HG02763 (cell line): Measurements from ENCODE around the gene ASTN2.

Experiments
- ATAC-seq: cut with Tn5 transposase; IDR thresholded peaks from one replicate; pipeline ENCODE4 v1.9.1; 2021; ENCODE audit warnings: mild to moderate bottlenecking, moderate library complexity; ENCODE audit not compliant: unreplicated experiment

The ASTN2 gene

GRCh38 chr9:116451500-116452115, 963.2 kb downstream of the ASTN2 start:
- ATAC-seq, result no peak

- ATAC-seq, result peak; percentile 83
Measured at GRCh38 chr9:116450378-116451139, 964.3 kb downstream of the ASTN2 start.

DNA sequence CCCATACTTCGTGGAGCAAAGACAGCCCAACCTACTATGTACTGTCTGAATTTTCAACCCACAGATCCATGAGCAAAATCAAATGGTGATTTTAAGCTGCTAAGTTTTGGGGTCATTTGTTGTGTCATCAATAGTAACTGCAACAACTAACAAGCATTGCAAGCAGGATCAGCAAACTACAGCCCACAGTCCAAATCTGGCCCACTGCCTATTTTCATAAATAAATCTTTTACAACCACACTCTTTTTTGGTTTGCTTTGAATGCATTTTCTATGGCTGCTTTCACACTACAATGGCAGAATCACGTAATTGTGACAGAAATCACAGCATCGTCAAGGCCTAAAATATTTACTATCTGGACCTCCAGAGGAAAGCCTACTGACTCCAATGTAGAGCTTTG, 964.9 kb downstream of the ASTN2 start:
- no peak for ATAC-seq

DNA sequence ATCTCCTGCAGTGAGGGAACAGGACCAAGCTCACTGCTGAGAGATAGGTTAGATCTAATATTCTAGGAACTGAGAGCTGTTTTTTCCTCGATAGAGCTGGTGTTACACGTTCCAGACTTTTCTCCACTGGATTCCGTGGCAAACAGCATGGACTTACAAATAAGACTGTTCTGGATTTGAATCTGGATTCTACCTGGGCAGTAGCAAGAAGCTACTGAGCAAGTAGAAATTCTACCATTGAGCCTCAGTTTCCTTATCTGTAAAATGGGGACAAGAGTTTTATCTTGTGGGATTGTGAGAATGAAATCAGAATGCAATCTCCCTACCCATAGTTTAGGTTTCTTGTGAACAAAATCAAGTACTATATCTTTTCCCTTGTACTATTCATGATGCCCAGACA, 966.4 kb downstream of the ASTN2 start:
- ATAC-seq, result no peak

DNA sequence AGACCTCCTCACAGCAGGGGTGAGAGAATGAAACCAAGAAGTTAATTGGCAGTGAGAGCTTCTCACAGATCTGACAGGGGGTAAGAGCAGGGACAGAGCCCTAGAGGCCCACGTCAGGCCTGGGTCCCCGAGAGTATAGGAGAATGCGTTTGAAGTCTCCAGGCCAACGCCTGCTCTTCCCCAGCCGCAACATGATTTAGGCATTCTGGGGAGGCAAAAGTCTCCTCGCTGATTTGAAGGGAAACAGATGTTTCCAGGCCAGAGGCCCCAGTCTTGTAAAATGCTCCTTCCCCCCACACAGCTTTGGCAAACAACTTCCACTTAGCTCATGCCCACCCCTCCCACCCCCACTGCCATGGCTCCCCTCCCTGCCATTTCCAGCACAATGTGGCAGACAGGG, 966.9 kb downstream of the ASTN2 start:
- no peak for ATAC-seq

DNA sequence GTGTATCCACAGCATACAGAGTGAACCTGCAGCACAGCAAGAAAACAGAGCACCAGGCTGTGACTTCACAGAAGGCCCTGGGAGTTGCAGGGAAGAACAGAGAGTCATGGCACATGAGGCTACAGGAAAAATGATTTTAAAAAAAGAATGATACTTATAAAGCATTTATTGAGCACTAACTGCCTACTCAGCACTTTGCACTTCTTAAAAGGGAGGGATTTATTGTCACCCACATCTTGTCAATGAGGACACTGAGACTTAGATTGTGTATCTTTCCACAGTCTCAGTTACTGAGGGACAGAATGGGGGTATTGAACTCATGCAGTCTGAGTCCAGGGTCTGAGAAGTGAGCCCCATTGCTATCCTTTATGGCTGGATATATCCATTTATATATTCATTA, 972.3 kb downstream of the ASTN2 start:
- no peak for ATAC-seq

DNA sequence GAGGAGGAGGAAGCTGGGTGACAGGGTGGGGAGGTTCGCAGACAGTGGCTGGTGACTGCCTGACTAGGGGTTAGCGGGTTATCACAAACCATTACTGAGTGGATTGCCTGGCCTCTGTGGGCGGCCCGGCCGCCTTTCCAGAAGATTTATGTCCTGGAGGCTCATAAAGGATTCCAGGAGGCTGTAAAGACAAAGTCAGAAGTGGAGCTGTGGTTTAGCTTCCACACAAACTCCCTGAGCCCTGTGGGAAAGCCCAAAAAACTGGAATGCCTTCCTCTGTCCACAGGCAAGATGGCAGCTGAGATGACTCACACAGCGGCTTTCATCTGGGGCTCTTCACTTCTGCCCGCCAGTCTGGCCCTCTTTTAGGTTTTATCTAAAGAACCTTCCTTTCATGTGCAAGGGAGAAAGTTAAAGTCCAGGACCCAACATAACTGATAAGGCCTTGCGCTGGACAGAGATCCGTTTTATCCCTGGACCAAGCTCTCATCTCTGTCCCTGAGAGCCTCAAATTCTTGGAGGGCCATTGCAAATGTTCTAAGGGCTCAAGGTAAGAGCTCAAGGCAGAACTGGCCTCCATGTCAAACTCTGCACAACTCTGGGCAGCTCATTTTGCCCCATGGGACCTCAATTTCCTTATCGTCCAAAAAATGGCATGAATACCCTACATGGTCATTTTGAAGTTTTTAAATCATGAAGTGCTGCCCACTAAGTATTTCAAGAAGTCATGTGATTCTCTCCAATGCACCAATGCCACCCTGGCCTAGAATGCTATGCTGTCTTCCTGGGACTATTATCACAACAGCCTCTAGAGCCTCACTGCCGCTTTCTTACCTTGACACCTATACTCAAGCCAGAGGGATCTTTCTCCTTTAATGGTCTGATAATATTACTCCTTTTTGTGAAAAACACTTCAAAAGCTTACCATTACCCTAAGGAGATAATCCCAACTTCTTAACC, 977.2 kb downstream of the ASTN2 start:
- ATAC-seq, result no peak

GRCh38 chr9:116436121-116436520, 978.7 kb downstream of the ASTN2 start:
- ATAC-seq, result no peak

- ATAC-seq, result no peak
Measured at GRCh38 chr9:116435706-116436105, 979.2 kb downstream of the ASTN2 start.

GRCh38 chr9:116434314-116434713, 980.5 kb downstream of the ASTN2 start:
- no peak for ATAC-seq

- ATAC-seq, result no peak
Measured at GRCh38 chr9:116432051-116432450, 982.8 kb downstream of the ASTN2 start.

- no peak for ATAC-seq
Measured at GRCh38 chr9:116430849-116431248, 984.0 kb downstream of the ASTN2 start.

DNA sequence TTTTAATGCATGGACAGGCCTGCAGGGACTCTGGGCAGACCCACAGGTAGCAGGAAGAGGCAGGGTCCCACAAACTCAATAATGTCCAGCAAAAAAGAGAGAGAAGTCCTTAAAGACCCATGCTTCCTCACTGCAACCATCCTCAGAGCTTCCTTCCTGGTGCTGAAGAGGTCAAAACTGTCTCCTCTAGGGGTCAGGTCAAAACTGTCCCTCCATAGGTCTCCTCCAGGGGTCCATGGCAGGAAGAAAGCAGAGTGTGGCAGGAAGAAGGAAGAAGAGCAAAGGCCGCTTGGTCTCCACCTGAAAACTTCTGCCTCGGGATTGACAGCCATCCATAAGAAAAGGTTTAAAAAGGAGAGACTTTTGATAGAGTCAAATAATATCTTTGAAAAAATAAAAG, 989.6 kb downstream of the ASTN2 start:
- no peak for ATAC-seq

GRCh38 chr9:116423149-116423548, 991.7 kb downstream of the ASTN2 start:
- ATAC-seq, result no peak

DNA sequence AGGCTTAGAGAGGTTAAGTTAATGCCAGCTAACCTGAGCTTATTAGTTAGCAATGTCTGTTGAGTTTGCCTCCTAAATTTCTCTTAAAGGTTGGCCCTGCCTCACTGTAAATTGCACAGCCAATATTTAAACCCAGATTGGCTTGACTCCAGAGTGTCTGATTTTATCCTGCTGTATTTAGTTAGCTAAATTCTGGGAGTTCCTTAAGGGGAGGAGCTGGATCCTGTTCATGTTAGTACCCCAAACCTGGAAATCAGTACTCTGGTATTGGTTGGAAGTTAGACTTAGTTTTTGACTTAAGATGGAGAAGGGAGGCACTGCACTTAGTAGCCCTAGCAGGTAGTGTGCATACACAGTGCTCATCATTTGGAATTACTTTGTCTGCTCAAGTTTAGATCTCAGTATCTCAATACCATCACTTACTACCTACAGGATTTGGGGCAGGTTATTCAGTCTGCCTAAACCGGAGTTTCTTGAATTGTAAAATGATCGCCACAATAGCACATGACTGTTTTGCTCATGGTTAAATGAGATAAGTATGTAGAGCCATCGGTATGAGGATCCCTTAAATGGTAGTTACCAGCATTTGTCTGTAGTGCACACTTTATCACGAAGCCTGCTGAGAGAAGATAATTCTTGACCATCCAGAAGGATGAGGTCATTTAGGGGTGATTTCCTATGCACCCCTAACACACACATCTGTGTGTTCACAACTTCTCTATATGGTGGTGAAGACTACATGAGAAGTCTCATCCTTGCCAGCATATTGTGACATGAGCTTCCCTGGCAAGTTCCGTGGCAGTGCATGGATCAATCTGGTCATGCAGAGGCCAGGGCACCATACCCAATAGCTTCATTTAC, 992.5 kb downstream of the ASTN2 start:
- ATAC-seq, result no peak

- ATAC-seq, result no peak
Measured at GRCh38 chr9:116420993-116421538, 993.8 kb downstream of the ASTN2 start.

GRCh38 chr9:116419181-116419580, 995.7 kb downstream of the ASTN2 start:
- ATAC-seq, result no peak

GRCh38 chr9:116417464-116417863, 997.4 kb downstream of the ASTN2 start:
- ATAC-seq, result no peak

- no peak for ATAC-seq
Measured at GRCh38 chr9:116416421-116416820, 998.4 kb downstream of the ASTN2 start.

- ATAC-seq, result no peak
Measured at GRCh38 chr9:116414374-116414773, 1000.5 kb downstream of the ASTN2 start.
